Measurements from ENCODE around the gene PLK3. TPM values are rescaled to one million over a fixed set of nuclear protein-coding genes. Genes with fewer than 3 reads are reported as not detected.

PLK3 gene
- total RNA-seq, 3 donors from 2014 or later = 186 to 239 (median 203) TPM

DNA sequence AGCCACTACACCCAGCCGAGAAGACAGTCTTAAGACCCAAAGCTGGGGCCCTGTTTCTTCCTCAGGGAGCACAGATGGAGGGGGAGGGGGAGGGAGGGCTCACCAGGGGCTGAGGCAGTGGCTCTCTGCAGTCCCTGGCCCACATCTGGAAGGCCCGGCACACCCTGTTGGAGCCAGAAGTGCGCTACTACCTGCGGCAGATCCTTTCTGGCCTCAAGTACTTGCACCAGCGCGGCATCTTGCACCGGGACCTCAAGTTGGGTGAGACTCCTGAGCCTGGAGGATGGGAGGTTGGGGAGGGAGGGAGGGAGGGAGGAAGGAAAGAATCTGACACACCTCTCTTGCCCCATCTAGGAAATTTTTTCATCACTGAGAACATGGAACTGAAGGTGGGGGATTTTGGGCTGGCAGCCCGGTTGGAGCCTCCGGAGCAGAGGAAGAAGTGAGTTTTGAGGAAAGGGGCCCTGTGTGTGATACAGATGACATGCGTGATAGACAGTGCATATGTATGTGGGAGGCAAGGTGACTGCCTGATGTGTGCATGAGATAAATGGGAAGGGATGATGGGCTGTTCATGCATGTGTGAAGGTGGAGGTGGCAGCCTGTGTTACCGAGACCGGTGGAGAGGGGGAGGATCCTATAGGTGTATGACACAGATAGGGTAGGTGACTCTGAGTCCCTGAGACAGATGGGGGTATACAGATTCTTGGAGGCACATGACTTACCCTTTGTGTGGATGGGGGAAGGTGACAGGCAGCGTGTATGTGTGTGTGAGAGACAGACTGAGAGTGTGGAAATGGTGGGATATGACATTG is 1.5 kb downstream of the PLK3 start:
- H3K9me3 Mint-ChIP-seq = no peaks in the 10 kb centered on the region
- peak; percentile 12 to 19 for ATAC-seq
- peak overlapping the region; percentile 93 for H3K4me3 Mint-ChIP-seq
- H3K27me3 Mint-ChIP-seq (ENCODE audit: low read depth) = no peaks in the 10 kb centered on the region
- peaks cover 44% of the 10 kb centered on the region for H3K4me1 Mint-ChIP-seq (ENCODE audit: low read depth)
- no peak for DNase-seq
- peaks cover 44% of the 10 kb centered on the region for H3K36me3 Mint-ChIP-seq (ENCODE audit: insufficient read depth)

DNA sequence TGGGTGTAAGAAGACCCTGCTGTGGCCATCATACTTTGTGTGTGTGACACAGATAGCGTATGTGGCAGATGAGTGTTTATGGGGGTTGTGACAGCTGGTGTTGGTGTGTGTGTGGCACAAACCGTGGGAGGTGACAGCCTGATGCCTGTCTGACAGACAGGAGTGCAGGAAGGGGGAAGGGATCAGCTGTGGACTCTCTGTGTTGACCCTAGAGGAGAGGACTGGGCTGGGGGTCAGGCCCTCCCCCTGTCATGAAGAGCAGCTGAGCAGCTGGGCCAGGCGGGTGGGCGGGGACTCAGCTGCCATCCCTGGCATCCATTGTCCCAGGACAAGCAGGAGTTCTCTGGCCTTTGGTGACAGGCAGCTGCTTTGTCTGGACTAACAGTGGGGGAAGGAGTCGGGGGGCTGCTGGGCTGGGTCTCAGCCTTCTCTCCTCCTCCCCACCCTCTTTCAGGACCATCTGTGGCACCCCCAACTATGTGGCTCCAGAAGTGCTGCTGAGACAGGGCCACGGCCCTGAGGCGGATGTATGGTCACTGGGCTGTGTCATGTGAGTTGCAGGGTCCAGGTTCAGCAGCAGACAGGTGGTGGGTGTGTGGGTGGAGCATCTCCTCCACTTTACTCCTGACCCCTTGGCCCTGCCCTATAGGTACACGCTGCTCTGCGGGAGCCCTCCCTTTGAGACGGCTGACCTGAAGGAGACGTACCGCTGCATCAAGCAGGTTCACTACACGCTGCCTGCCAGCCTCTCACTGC is 2.3 kb downstream of the PLK3 start:
- DNase-seq = no peak
- H3K4me1 Mint-ChIP-seq (ENCODE audit: low read depth) = peaks cover 51% of the 10 kb centered on the region
- ATAC-seq = no peak
- peak overlapping the region; percentile 93 for H3K4me3 Mint-ChIP-seq
- H3K9me3 Mint-ChIP-seq = no peaks in the 10 kb centered on the region
- H3K27me3 Mint-ChIP-seq (ENCODE audit: low read depth) = no peaks in the 10 kb centered on the region
- H3K36me3 Mint-ChIP-seq (ENCODE audit: insufficient read depth) = peaks cover 52% of the 10 kb centered on the region

DNA sequence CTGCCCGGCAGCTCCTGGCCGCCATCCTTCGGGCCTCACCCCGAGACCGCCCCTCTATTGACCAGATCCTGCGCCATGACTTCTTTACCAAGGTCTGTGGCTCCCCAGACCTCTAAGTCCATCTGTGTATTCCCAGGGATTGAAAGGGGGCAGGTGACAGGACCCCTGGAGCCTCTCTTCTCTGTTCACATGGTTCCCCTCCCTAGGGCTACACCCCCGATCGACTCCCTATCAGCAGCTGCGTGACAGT is 2.8 kb downstream of the PLK3 start:
- Mint-ChIP-seq H3K4me3 (peak overlapping the region; percentile 93), H3K27me3 (ENCODE audit: low read depth) (no peaks in the 10 kb centered on the region), H3K4me1 (ENCODE audit: low read depth) (peaks cover 56% of the 10 kb centered on the region), H3K36me3 (ENCODE audit: insufficient read depth) (peaks cover 53% of the 10 kb centered on the region), H3K9me3 (no peaks in the 10 kb centered on the region)
- DNase-seq (no peak), ATAC-seq (no peak)

DNA sequence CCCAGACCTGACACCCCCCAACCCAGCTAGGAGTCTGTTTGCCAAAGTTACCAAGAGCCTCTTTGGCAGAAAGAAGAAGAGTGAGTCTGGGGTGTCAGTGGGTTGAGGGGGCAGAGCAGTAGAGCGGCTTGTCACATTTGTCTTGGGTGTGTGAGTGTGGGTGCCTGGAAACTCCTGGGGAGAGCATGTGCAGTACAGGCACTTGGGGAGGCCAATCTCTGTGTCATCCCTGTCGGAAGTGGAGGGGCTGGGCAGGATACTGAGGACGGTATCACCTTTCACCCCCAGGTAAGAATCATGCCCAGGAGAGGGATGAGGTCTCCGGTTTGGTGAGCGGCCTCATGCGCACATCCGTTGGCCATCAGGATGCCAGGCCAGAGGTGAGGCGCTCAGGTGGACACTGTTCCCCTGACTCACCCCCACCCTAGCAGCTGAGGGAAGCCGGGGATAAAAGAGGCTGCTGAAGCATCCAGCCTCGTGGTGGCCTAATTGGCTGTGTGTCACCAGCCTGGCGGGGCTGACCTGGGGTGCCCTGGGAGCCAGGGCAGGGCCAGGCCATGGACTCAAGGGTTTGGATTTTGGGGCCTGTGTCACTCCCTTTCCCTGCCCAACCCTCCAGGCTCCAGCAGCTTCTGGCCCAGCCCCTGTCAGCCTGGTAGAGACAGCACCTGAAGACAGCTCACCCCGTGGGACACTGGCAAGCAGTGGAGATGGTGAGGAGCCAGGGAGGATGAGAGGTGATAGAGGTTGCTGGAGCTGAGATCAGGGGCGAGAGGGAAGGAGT is 3.3 kb downstream of the PLK3 start:
- Mint-ChIP-seq H3K4me1 (ENCODE audit: low read depth) (peaks cover 60% of the 10 kb centered on the region), H3K4me3 (peak overlapping the region; percentile 93), H3K27me3 (ENCODE audit: low read depth) (no peaks in the 10 kb centered on the region), H3K36me3 (ENCODE audit: insufficient read depth) (peaks cover 53% of the 10 kb centered on the region), H3K9me3 (no peaks in the 10 kb centered on the region)
- no peak for ATAC-seq
- DNase-seq = no peak

DNA sequence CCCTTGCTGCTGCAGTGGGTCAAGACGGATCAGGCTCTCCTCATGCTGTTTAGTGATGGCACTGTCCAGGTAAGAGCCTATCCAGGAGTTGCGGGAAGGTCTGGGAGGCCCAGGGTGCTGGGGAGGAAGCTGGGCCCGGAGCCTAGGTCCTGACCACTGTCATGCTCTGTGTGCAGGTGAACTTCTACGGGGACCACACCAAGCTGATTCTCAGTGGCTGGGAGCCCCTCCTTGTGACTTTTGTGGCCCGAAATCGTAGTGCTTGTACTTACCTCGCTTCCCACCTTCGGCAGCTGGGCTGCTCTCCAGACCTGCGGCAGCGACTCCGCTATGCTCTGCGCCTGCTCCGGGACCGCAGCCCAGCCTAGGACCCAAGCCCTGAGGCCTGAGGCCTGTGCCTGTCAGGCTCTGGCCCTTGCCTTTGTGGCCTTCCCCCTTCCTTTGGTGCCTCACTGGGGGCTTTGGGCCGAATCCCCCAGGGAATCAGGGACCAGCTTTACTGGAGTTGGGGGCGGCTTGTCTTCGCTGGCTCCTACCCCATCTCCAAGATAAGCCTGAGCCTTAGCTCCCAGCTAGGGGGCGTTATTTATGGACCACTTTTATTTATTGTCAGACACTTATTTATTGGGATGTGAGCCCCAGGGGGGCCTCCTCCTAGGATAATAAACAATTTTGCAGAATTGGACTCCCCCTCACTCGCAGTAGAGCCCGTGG is 5.3 kb downstream of the PLK3 start:
- H3K36me3 Mint-ChIP-seq (ENCODE audit: insufficient read depth) = peaks cover 55% of the 10 kb centered on the region
- H3K4me1 Mint-ChIP-seq (ENCODE audit: low read depth) = peaks cover 72% of the 10 kb centered on the region
- DNase-seq = no peak
- peak overlapping the region; percentile 93 for H3K4me3 Mint-ChIP-seq
- no peaks in the 10 kb centered on the region for H3K27me3 Mint-ChIP-seq (ENCODE audit: low read depth)
- ATAC-seq = no peak
- no peaks in the 10 kb centered on the region for H3K9me3 Mint-ChIP-seq

DNA sequence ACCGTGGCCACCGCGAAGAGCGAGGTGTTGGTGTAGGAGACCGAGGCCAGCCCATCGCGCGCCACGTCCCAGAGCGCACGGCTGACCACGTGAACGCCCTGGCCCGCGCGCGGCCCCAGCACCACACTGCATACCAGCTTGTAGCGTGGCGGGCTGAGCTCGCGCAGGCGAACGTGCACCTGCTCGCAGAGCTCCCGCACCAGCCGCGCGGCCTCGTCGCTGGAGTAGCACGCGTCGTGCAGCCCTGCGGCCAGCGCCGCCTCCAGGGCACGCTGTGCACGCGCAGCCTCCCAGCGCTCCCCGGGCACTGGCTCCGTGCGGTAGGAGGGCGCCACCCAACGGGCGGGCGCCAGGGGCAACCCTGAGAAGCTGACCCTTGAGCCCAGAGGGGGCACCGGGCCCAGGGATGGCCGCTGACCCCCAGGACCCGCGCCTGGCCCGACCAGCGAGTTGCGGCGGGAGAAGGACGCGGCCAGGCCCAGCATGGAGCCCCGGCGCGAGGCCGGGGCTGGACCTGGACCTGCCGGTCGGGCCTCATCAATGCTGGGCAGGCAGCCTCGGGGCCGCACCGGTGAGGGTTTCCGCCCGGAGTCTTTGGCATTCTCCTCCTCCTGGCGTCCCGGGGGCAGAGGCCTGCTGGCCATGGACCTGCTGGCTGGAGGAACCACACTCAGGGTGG is 6.0 kb downstream of the PLK3 start:
- Mint-ChIP-seq H3K4me1 (ENCODE audit: low read depth) (peaks cover 79% of the 10 kb centered on the region), H3K4me3 (peak overlapping the region; percentile 93), H3K36me3 (ENCODE audit: insufficient read depth) (peaks cover 54% of the 10 kb centered on the region), H3K27me3 (ENCODE audit: low read depth) (no peaks in the 10 kb centered on the region), H3K9me3 (no peaks in the 10 kb centered on the region)
- ATAC-seq = no peak
- no peak for DNase-seq

DNA sequence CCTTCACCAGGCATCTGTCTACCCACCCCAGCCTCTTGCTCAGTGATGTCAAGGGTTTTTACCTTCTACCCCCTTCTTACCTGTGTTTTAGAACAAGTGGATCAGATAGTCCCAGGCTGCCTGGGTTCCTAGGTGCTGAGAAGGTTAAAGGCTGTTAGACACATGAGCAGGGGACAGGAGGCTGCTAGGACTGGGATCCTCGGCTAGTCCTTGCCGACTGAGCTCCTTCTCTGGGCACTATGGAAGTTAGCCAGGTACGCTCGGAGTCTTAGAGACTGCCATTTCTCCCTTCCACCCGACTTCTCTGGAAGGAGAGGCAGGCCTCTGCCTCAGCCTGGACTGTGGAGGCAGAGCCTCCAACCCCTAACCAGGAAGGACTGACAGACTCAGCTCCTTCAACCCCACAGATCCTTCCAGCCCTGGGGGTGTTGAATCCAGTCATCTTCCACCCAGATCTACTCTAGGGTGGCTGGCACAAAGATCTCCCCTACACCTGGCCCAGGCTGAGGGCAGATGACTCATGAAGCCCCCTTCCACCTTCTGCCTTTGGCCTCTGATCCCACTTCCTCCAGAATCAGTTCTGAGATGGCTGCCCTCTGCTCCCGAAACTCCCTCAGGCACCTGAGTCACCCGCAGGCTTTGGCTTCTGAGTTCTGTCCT is 6.7 kb downstream of the PLK3 start, which contains the start of gene DYNLT4:
Gene DYNLT4 (minus strand): TSS at position 648 of the 660 bp plus-strand sequence. CDS start 683 bp downstream, outside the sequence.
- H3K36me3 Mint-ChIP-seq (ENCODE audit: insufficient read depth) = peaks cover 55% of the 10 kb centered on the region
- no peaks in the 10 kb centered on the region for H3K9me3 Mint-ChIP-seq
- ATAC-seq (peak; percentile 5 to 6), DNase-seq (no peak)
- H3K27me3 Mint-ChIP-seq (ENCODE audit: low read depth) = no peaks in the 10 kb centered on the region
- H3K4me1 Mint-ChIP-seq (ENCODE audit: low read depth) = peaks cover 84% of the 10 kb centered on the region
- peak within 1 kb of the TSS; percentile 71 for H3K4me3 Mint-ChIP-seq

DNA sequence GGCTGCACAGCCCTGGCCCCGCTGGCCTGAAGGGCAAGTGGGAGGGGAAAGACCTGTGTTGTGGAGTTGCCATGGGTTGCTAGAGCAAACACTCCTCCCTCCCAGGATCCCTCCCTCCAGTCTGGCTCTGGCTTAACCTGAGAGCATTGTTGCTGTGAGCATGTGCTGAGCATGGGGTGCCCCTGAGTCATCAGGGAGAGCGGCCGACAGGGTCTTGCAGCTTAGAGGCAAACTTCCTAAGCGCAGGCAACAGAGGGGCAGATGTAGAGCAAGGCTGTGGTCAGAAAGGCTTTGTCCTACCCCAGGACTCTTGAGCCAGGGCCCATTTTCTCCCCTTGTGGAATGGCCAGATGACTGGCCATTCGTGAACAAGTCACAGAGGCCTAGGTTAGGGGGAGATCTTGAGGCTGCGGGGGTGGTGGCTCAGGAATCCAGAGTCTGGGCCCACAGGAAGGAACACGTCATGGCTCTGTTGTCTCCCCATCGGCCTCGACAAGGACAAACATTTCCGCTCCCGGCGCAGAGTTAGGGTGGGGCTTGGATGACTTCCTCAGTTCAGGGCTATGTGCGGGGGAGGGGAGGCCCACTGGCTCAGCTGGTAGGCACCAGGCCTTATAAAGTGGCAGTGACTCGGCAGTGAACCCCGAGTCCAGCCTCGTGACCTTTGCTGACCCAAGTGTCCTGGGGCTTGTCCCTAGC is 7.3 kb downstream of the PLK3 start:
- peaks cover 49% of the 10 kb centered on the region for H3K36me3 Mint-ChIP-seq (ENCODE audit: insufficient read depth)
- peak overlapping the region; percentile 71 for H3K4me3 Mint-ChIP-seq
- no peaks in the 10 kb centered on the region for H3K9me3 Mint-ChIP-seq
- ATAC-seq = peak; percentile 60 to 64
- DNase-seq = peak; percentile 85
- peaks cover 83% of the 10 kb centered on the region for H3K4me1 Mint-ChIP-seq (ENCODE audit: low read depth)
- H3K27me3 Mint-ChIP-seq (ENCODE audit: low read depth) = no peaks in the 10 kb centered on the region

DNA sequence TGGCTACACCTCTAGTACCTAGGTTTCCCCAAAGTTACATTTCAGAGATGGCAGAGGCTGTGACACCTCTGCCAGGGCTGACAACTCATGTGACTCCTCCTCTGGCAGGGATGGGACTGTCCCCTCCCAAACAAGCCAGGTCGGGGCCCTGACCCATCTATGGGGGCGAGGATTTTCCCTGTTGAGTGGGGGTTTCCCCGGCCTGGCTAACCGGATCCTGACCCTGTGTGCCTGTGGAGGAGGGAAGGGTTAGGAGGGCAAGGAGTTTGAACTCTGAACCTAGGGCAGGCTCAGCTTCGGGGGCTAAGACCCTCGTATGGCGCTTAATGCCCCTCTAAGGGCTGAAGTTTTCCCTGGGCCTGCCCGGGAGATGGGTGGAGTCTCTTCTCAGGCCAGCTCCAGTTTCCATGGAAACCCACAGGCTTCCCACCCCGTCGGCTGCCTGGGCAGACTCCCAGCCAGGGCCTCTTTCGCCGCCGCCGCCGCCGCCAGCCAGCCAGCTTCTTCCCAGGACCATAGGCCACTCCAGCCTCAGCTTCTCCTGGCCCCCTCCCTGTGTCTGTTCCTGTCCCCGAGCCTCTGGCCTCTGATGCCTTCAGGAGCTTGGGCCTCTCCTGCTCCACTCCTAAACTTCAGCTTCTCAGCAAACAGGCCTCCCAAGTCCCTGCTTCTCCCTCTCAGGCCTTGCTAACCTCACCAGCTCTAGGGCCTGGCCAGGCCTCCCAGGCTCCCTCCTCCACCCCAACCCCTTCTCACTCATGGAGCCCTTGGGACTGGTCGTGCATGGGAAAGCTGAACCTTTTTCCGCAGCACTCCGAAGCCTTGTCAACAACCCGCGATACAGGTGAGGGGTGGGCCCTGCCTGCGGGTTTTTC is 8.1 kb downstream of the PLK3 start, which contains the start of gene BTBD19:
Gene BTBD19 (plus strand): TSS at position 461 of the 875 bp plus-strand sequence. CDS start 298 bp downstream, at position 759.
- peak; percentile 72 for DNase-seq
- peak; percentile 56 to 65 for ATAC-seq
- Mint-ChIP-seq H3K4me1 (ENCODE audit: low read depth) (peaks cover 76% of the 10 kb centered on the region), H3K4me3 (peak within 1 kb of the TSS; percentile 71), H3K27me3 (ENCODE audit: low read depth) (no peaks in the 10 kb centered on the region), H3K36me3 (ENCODE audit: insufficient read depth) (peaks cover 42% of the 10 kb centered on the region), H3K9me3 (no peaks in the 10 kb centered on the region)

DNA sequence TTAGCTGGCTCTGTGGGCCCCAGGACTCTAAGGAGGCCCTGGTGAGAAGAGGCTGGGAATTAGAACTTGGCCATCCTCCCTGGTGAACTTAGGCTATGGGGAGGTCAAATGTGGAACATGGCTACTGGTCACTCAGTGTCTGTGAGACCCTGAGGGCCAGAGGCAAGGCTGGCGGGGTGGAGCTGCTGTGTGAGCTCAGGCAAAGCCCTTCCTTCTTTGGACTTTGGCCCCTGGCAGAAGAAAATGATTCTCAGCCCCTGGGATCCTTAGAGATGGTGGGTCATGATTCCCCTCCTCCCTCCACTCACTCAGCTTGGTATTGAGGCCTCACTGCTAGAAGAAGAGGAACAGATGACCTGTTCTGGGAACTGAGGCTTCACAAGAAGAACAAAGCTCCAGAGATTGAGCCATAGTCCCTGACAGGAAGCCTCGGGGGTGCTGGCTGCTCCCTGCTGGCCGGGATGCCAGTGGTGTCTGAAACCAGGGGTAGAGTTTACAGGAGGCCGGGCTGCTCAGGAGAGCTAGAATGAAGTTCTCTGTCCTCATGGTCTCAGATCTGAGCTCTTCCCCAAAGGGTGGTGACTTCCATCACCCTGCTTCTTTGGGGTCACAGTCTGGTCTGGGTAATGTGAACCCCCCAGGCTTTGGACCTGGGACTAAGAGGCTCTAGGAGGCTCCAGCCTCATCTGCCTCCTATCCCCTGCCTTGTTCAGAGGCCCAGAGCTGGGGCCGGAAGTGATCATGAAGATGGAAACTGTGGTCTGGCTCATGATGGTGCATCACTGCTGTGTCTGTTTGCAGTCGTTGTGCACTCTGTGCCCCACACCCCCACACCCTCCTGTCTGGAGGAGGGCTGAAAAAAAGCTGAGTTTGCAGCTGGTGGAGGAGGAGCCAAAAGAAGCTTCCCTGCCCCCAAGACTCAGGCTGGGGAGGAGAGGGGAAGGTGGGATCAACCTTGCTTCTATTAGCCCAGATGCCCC is 9.1 kb downstream of the PLK3 start:
- Mint-ChIP-seq H3K9me3 (no peaks in the 10 kb centered on the region), H3K36me3 (ENCODE audit: insufficient read depth) (peaks cover 33% of the 10 kb centered on the region), H3K4me1 (ENCODE audit: low read depth) (peaks cover 75% of the 10 kb centered on the region), H3K27me3 (ENCODE audit: low read depth) (no peaks in the 10 kb centered on the region), H3K4me3 (peak overlapping the region; percentile 71)
- ATAC-seq (peak; percentile 51 to 59), DNase-seq (peak; percentile 82)

DNA sequence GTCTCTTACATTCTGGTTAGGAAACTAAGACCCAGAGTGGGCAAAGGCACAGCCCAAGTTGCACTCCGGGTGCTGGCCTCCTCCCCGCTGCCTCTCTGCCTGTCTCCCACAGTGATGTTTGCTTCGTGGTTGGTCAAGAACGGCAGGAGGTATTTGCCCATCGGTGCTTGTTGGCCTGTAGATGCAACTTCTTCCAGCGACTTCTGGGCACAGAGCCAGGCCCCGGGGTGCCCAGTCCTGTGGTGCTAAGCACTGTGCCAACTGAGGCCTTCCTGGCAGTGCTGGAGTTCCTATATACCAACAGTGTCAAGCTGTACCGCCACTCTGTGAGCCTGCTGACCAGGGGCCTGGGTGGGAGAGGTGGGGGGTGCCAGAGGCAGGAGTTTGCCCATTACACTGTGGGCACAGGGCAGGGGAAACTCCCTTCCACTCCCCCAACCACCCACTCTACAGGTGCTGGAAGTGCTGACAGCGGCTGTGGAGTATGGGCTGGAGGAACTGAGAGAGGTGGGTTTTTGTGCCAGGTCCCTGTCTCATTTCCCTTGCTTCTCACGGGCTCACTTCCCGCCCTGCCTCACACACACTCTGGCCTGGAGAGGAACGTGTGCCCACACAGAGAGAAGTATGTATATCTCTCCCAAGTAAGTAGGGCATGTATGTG is 10.1 kb downstream of the PLK3 start:
- Mint-ChIP-seq H3K27me3 (ENCODE audit: low read depth) (no peaks in the 10 kb centered on the region), H3K4me1 (ENCODE audit: low read depth) (peaks cover 77% of the 10 kb centered on the region), H3K4me3 (peak overlapping the region; percentile 71), H3K36me3 (ENCODE audit: insufficient read depth) (peaks cover 30% of the 10 kb centered on the region), H3K9me3 (no peaks in the 10 kb centered on the region)
- ATAC-seq (no peak), DNase-seq (peak; percentile 37)

All from activated T-cell treated with anti-CD3 and anti-CD28 coated beads, Interleukin-2, amount 50 U/mL, for 4 hours (primary cell).